ENCODE measurements around the gene PPM1H. TPM values are rescaled to one million over a fixed set of nuclear protein-coding genes. Genes with fewer than 3 reads are reported as not detected.

PPM1H gene
- total and polyA plus RNA-seq, 2 of the 8 experiments (the other 6 are each of a cell fraction or from before 2014, with no cell fraction given), result 16.4 to 36.1 TPM

GRCh38 chr12:62971769-62972525 is 37.0 kb upstream of the PPM1H start:
- ChIA-PET CTCF (ENCODE audit: partially characterized antibody) (interaction anchor here (0.9 to 3.0 kb wide), 10 partner anchors 10 to 178 kb away, joined by 3 to 14 read pairs (median 5); partner anchors contain the start of gene PPM1H), POLR2A (ENCODE audit: partially characterized antibody) (interaction anchor here (0.6 kb wide), 1 partner anchor 187 kb away, joined by 4 read pairs; no protein-coding TSS in a partner anchor)
- Histone ChIP-seq H3K4me1 (replicated peaks in 1 of 4; ENCODE audit: control insufficient read depth in 3 of 4, insufficient read depth in 4 of 4, low read length in 3 of 4) (no peaks in the 10 kb centered on the region), H3K9ac (replicated peaks in 1 of 4; ENCODE audit: extremely low read depth in 1 of 4, low read depth in 3 of 4, low read length in 3 of 4) (no peak overlapping the region), H4K91ac (replicated peaks; ENCODE audit: insufficient read length, low read length) (no peak overlapping the region), H3K79me1 (ENCODE audit: low read depth, low read length) (no peaks in the 10 kb centered on the region), H3K23ac (ENCODE audit: insufficient read length) (no peak overlapping the region), H3K18ac (ENCODE audit: extremely low read depth, low read length) (no peak overlapping the region), H4K5ac (ENCODE audit: insufficient read length, low read depth, low read length) (no peak overlapping the region), H4K20me1 (replicated peaks in 1 of 2; ENCODE audit: control insufficient read depth in 1 of 2, insufficient read depth in 2 of 2, low read length in 2 of 2) (no peaks in the 10 kb centered on the region), H3K56ac (replicated peaks; ENCODE audit: insufficient read length, low read depth, low read length) (no peak overlapping the region), H3K14ac (ENCODE audit: insufficient read length) (no peak overlapping the region), H3K4ac (replicated peaks; ENCODE audit: insufficient read length, low read depth, low read length) (no peak overlapping the region), H2AK5ac (ENCODE audit: low read depth, low read length) (no peak overlapping the region), H3K9me3 (ENCODE audit: insufficient read depth in 2 of 2, low read depth in 1 of 2, low read length in 1 of 2) (no peaks in the 10 kb centered on the region), H2BK15ac (ENCODE audit: low read length) (no peak overlapping the region), H2BK20ac (ENCODE audit: low read length) (no peak overlapping the region), H3K4me2 (ENCODE audit: insufficient read depth in 1 of 2, low read depth in 2 of 2, low read length in 2 of 2) (no peak overlapping the region), H2BK12ac (ENCODE audit: low read depth, low read length) (no peak overlapping the region), H2AFZ (ENCODE audit: low read length) (no peak overlapping the region), H3K36me3 (ENCODE audit: control insufficient read depth in 2 of 4, insufficient read depth in 4 of 4, low read length in 3 of 4) (no peaks in the 10 kb centered on the region), H3K4me3 (ENCODE audit: extremely low read depth in 1 of 4, insufficient read depth in 2 of 4, low read depth in 3 of 4, low read length in 4 of 4) (no peak overlapping the region), H2BK5ac (ENCODE audit: low read depth, low read length) (no peak overlapping the region), H4K8ac (ENCODE audit: extremely low read depth, insufficient read depth, low read length) (no peak overlapping the region), H2BK120ac (replicated peaks; ENCODE audit: low read depth, low read length) (no peak overlapping the region), H3K79me2 (ENCODE audit: control insufficient read depth in 1 of 2, insufficient read depth in 2 of 2, low read length in 2 of 2) (no peaks in the 10 kb centered on the region), H3K27ac (ENCODE audit: low read depth, low read length) (no peak overlapping the region), H3K27me3 (replicated peaks in 1 of 4; ENCODE audit: control insufficient read depth in 3 of 4, extremely low read depth in 1 of 4, insufficient read depth in 3 of 4, low read length in 3 of 4) (no peaks in the 10 kb centered on the region; a peak in 1 of 7 replicates), H3K23me2 (ENCODE audit: low read depth, low read length) (no peaks in the 10 kb centered on the region)
- DNase-seq (ENCODE audit: low read depth in 1 of 2, low spot score in 2 of 2), result no peak
- FAIRE-seq, result no peak
- no peak for TF ChIP-seq RFX5 (IDR thresholded peaks at IDR 0.05; ENCODE audit: borderline replicate concordance, low read depth, low read length)
- TF ChIP-seq SP1 (IDR thresholded peaks at IDR 0.05; ENCODE audit: low read depth, low read length), result no peak
- no peak for TF ChIP-seq PHF8 (conservative IDR thresholded peaks at IDR 0.05; ENCODE audit: low read depth, low read length)
- no peak for TF ChIP-seq HDAC2 (IDR thresholded peaks at IDR 0.05; ENCODE audit: borderline replicate concordance in 1 of 2, low read depth in 2 of 2, low read length in 2 of 2)
- TF ChIP-seq KDM5A (IDR thresholded peaks at IDR 0.05; ENCODE audit: low read length), result no peak
- no peak for TF ChIP-seq NRF1 (IDR thresholded peaks at IDR 0.05; ENCODE audit: low read depth, low read length)
- no peak for TF ChIP-seq CBX8 (IDR thresholded peaks at IDR 0.05; ENCODE audit: borderline replicate concordance, low read depth, low read length)
- no peak for TF ChIP-seq CEBPB (IDR thresholded peaks at IDR 0.05; ENCODE audit: low read depth, low read length)
- TF ChIP-seq TBP (IDR thresholded peaks at IDR 0.05; ENCODE audit: low read depth, low read length), result no peak
- TF ChIP-seq USF2 (IDR thresholded peaks at IDR 0.05; ENCODE audit: low read length), result no peak
- 86% methylated on average over 1 of the region's 1 CpG; no CpG with 5 or more reads in 1 of the 2 experiments for WGBS, 2 experiments (ENCODE audit: extremely low coverage in 1 of 2, insufficient coverage in 1 of 2, insufficient read length in 1 of 2, insufficient replicate concordance in 2 of 2, low coverage in 1 of 2, low lambda C conversion rate in 2 of 2, missing lambda C conversion rate in 1 of 2)
